GM18907 (cell line): ENCODE results near the gene RASGRP3.
"Not testable (repeated sequence)": the region's sequence is repeated elsewhere in the genome, so short reads cannot be mapped to it uniquely, and the experiment has no call there.

Experiments used
- ATAC-seq: cut with Tn5 transposase; IDR thresholded peaks from one replicate; pipeline ENCODE4 v1.9.1; 2021; ENCODE audit warnings: mild to moderate bottlenecking, moderate library complexity; ENCODE audit not compliant: unreplicated experiment

RASGRP3 gene

DNA sequence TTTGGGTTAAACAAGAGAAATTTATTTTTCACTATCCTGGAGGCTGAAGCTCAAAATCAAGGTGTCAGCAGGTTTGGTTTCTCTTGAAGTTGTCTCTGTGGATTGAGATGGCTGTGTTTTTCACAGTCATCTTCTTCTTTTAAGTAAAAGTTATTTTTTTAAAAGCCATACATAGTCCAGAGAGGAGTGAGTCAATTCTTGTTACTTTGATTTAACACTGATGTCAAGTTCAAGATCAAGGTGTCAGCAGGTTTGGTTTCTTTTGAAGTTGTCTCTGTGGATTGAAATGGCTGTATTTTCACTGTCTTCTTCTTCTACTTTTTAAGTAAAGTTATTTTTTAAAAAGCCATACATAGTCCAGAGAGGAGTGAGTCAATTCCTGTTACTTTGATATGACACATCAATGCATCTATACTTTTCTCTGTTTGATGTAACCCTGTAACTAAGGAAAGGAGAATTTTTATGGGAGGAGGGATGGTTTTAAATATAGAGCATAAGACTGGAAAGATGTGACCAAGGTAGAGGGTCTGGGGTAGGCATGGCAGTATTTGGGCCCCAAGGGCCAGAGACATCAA is 22.5 kb upstream of the RASGRP3 start:
- no peak for ATAC-seq

DNA sequence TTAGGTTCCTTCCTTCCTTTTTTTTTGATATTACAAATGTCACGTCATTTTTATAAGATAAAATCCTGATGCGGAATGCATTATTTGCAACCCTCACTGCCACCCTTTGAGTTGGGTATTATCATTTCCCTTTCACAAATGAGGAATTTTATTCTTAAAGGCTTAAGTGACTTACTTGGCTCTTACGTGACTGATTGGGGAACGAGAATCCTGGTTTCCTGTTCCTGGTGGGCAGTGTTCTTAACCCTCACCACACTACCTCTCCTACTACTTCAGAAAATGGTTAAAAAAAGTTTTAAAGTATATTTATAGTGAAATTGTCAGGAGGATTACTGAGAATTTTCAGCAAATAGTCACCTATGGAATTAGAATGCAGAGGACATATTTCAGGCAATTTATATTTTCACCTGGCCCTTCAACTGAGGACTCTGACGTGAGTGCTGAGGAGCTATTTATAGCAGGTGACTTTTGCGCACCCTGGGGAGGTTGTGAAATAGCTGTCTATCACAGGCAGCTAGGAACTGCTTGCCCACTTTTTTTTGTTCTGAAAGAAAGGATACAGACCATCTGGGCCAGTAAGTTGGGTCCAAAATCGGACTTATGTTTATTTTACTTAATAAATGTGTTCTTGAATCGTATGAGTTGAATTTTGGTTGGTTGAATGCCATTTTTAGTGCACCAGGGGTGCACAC is 18.7 kb upstream of the RASGRP3 start:
- ATAC-seq = peak; percentile 94

DNA sequence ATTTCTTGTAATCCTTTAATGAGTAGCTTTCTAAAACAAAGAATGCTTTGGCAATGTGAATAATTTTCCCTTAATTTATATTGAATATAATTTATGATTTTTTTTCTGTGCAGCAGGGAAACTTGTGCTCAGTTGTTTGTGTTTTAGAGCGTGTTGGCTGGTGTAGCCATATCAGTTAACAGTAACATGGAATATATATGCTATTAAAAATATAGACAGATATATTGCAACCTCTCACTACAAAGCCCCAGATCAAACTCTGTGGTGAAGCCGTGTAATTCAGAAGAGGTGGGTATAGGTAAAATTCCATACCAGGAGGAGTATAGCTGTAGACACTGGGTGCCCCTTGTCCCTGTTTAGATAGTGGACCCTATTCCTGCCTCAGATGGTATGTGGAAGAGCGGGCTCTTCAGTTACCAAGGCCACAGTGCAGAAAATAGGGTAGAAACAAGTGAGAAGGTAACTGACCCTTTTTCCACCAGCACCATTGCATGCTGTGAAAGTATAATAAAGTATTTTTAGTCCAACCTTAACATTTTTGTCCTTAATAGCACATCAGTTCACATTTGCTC is 18.1 kb upstream of the RASGRP3 start:
- peak; percentile 27 for ATAC-seq

DNA sequence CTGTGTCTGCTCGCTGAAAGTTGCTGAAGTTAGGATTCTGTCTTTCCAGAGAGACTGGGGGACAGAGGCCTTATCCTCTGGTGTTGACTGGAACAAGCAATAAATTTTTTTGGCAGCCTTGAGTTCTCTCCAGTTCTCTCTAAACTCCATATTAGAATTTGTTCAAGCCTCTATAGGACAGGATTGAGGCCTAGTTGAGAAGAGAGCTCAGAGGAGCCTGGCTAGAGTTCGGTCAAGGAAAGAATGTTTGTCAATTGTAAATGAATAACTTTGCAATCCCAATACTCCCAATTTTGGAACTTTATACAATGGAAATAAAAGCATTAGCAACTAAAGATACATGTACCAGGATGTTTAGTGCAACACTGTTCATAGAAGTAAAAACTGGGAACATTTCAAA is 16.7 kb upstream of the RASGRP3 start:
- ATAC-seq = no peak

DNA sequence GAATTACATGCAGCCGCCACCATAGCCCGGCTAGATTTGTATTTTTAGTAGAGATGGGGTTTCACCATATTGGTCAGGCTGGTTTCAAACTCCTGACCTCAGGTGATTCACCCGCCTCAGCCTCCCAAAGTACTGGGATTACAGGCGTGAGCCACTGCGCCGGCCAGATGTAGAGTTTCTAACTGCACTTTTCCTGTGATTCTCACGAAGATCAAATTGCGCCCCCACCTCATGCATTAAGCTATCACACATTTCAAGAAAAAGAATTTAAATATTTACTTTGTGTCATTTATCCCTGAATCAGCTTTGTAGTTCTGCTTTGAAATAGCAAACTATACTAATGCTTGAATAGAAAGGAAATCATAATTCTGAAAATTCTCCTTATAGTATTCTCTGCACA is 13.9 kb upstream of the RASGRP3 start:
- ATAC-seq = not testable (repeated sequence)

DNA sequence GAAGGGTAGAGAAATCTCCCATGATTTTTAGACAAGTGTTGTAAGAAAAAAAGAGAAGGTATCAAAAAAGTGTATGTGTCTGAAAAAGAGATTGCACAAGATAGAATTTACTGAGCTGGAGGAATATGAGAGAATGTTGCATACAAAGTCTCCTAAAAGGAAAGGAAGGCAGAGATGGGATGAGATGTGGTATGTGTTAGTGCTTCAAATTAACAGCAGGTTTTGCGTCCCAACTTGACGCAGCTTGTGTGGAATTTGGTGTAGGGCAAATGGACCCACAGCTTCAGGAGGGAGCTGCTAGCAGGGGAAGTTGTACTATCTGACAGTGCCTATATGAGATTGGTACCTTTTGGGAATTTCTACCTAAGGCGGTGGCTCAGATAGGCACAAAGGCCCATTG is 9.0 kb upstream of the RASGRP3 start:
- ATAC-seq = no peak

DNA sequence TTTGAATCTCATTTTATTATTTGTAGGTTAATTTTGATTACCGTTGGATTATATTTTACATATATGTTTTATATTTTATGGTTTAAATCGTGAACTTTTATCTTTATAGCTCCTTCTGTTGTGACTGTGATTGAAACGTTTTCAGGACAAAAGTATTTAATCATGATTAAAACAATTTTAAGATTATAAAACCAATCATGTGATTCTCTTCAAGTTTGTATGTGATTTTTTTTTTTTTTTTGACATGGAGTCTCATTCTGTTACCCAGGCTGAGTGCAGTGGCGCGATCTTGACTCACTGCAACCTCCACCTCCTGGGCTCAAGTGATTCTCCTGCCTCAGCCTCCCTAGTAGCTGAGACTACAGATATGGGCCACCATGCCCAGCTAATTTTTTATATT is 7.2 kb upstream of the RASGRP3 start:
- no peak for ATAC-seq

DNA sequence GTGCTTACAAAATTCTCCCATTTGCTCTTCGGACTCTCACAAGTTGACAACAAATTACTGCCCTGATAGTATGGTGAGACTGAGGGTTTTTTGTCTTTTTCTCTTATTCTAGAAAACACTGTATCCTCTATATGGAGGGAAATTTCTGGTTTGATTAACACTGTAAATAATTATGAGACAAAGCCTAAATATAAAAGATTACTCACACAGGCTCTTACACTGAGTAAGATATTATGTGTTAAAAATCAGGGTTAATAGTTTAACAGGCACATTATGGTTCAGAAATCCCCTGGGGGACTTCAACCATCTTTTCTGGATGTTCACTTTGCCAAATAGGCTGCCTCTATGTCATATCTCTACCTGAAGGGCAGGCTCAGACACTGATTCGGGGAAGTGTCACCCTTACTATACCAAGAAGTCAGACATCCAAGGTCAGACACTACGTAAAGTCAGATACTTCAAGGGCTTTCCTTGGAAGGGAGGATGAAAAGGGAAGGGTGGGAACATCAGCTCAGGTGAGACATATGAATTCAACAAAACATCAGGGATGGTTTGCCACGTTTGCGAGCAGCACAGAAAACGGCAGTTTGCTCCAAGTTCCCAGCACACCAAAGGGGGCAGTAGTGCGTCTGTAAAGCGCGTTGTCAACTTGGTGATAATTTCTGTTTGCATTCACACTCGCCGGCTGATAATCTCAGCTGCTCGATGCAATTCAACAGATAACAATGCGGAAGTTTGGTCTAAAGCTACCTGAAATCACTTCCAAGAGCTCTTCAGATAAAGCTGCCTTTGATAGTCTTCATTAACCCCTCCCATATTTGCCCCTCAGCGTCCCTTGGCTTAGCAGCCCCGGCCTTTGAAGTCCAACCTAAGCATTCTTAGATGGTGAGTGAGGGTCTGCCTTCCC is 972 bp upstream of the RASGRP3 start:
- peak; percentile 59 for ATAC-seq

DNA sequence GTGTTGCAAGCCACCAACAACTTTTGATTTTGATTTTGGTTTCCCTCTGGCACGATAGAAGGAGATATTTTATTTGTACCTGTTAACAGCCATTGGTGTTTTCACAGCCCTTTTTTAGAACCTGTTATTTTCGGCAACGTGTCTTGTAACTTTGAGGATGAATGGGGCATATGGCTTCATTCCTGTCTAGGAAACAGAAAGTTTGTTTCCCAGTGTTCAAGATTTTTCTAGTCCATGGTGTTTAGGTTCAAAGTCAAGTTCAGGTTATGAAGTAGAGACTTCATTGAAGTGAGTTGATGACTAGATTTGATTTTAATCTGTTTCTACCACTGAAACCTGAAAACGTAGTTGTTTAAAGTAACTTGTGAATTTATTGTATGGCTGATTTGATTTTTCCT is 343 bp downstream of the RASGRP3 start:
- no peak for ATAC-seq

DNA sequence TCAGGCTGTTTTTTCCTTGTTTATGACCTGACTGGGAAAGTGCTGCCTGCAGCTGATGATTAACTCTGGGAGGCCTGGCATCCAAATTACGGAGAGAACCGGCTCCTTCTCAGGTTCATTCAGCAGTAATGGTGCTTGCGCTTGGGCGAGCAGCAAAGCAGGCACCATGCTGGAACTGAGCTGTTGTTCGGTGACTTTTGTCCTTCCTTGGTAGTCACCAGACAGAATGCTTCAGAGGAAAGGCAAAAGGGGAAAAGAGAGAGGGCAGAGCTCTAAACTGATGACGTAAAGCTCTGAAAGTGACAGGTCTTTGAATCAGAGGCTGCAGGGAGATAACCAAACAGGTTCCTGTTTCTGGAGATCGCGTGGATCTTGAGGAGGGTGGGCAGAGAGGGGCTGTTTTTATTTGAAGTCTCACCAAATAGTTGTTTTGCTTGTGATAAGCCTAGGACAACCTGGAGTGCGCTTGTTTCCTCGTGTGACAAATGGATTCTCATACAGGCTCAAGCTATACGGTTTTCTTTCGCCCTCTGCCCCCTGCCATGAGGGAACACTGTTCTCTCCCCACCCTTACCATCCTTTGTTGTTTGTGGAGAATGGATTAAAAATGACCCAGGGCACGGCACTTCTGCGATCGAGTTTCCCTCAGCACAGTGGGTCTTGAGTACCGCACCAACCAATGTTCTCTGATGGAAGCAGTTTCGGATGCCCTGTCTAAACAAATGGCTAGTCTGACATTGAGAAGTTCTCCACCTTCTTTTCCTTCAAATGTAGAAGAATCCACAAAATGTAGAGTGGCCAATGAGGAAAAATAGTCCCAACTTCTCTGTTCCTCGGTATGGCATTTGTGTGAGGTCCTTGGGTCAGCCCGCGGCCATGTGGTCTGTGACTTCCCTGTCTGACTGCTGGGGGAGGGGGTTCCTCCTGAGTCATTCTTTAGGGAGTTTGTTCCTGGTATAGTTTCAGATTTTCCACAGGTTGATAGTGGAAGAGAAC is 1.3 kb downstream of the RASGRP3 start:
- peak; percentile 24 for ATAC-seq

DNA sequence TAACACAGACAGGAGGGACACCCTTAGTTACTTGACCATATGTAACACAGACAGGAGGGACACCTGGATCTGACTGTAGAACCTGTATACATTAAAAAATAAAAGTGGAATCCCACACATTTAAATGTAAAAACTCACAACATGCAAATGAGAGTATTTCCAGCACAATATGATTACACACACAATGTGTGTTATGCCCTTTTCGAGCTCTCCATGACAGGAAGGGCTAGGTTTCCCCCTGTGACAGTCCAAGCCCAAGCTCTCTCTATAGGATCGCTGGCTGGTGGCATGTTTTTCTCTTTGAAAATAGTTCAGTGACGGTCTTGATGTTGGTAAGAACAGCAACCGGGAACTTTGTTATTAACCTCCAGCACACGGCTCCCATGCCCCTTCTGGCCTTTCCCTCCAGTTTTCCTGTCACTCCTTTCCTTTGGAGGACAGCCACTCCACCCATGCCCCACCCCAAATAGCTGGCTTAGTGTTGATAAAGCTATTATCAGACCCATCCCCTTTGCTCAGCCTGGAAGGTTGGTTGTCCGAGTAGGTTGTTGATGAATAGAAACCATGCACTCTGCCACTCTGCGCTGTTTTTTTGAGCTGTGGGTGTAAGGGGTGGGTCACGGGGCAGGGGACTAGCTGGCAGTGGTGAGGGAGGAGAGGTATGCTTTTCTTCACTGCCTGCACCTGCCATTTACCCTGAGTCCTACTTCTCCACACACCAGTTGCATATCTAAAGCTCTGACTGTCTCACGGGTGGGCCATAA is 2.7 kb downstream of the RASGRP3 start:
- ATAC-seq = no peak

DNA sequence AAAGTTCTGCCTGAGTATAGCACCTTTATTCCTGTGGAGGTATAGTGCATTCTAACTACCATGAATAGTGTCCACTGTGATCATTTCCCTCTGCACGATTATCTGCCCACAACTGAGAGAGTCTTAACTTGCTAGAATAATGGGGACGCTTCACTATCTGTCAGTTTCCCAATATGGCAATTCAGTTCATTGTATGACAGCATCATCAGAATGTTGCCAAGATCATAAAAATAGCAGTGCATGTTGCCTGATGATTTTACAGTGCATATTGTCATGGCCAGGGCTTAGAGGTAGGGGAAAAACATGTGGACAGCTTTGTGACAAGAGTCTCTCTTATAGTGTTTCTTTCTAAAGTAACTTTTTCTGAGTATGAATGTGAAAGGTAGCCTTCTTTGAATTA is 6.1 kb downstream of the RASGRP3 start:
- no peak for ATAC-seq

DNA sequence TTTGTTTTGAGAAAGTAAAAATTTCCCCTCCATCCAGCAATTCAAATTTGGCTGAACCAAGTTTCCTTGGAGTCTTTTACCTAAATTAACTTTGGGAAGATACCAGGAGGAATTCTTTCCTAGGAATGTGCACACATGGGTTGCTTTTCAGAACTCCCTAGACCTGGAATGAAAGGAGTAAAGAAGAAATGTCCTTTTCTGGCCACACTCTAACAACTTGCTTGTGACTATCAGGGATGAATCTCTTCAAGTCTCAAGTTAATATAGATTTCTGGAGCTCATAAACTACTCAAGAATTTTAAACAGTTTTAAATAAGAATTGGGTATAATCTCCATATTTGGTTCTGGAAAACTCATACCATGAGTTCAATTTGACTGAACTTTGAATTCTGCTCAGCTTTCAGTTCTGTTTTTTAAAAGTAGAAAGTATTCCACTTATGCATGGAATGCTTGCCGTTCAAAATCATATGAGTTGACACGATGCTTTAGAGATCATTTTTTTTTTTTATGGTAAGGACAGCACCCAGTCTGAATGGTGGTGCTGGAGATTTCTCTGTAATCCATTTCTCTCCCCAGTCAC is 7.7 kb downstream of the RASGRP3 start:
- ATAC-seq = peak; percentile 36

DNA sequence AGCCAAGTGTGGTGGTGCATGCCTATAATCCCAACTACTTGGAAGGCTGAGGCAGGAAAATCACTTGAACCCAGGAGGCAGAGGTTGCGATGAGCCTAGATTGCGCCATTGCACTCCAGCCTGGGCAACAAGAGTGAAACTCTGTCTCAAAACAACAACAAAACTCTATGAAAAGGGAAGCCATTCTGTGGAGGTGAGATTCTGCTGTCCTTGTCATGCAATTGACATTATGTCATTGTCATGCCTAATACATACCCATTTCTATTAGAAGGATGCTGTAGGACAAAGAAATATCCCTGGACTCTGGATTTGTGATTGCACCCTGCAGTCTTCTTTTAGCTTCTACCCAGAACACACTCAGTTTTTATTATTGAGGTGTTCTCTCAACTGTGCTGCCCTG is 8.6 kb downstream of the RASGRP3 start:
- ATAC-seq = no peak

DNA sequence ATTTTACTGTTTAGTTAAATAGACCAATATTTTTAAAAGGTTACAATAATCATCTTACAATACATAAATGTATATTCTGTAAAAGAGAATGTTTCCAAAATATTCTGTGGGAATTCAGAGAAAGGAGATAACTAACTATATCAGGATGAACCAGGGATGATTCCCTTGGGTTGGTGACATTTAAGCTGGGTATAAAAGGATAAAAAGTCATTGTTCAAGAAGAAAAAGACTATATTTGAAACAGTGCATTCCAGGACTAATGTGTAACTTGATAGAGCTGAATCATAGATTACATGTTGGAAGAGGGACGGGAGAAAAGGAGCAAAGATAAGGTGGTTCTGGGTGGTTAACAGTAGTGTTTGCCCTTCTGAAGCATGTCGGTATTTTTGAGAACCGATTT is 10.1 kb downstream of the RASGRP3 start:
- ATAC-seq = no peak

DNA sequence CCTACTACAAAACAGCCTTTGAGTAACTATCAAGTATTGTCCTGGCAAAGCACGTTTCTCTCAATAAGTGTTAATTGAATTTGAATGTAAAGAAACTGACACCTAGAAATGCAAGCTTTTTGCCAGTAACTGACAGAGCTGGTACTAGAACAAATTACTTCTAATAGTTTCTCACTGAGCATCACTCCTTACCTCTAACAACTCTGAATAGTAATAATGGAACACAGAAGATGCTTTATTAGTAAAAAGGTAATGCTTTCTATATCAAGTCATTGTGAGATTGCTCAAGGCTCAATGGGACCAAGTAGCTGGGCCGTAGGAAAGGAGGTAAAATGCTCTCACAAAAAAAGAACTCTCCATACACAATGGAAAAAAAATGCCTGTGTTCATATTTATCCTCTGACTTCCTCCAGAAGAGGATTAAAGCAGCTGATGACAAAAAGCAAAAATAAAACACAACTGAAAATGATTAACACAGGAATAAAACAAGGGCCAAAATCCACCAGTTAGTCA is 11.8 kb downstream of the RASGRP3 start:
- peak; percentile 40 for ATAC-seq

DNA sequence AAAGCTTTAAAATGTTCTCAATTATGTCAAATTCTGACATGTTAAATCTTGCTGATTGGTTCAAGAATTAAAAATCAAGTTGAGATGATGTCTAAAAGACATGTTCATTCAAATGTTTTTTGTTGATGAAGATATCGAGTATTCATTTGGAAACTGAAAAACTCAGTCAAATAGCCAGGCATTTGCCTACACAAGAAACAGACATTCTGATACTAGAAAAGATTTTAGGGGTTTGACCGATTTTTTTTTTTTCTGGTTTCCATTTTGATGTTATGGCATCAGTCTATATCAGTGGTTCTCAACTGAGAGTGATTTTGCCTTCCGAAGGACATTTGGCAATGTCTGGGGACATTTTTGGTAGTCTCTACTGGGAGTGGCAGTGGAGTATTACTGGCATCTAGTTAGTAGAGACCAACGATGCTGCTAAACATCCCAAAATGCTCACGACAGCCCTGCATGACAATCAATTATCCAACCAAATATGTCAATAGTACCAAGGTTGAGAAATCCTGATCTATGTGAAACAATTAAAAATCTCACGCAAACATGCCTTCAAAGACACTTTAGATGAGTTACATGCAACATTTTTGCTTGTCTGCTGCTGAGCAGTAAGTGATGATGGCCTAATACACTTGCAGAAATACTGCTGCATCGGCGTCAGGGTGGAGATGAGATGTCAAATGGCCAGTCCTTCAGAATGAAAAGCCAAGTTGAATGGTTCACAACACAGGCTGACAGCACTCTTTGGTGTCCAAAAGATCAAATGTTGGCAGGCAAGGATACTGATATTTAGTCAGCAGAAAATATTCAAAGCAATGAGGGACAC is 12.5 kb downstream of the RASGRP3 start:
- ATAC-seq = peak; percentile 49

DNA sequence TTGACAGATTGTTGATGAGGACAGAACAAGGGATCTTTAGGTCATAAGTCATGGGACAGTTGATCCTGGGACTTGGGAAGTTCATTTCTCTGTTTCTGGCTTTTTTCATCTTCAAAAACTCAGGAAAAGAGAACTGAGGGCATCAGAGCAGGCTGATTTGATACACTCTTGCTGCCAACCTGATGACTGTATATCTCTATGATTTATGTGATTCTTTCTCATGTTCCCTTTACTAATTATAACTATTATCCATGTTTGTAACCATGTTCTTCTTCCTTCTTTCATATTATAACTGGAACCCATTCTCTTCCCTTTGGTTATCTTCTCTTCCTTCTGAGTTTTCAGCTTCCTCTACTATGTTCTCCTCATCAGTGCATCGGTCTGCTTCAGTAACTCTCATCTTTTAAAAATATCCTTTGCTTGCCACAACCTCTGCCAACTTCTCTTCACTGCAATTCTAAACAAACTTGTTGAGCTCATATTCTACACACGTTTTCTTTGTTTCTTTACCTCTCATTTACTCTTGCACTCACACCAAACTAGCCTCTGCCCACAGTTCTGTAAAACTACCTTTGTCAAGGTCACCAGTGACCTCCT is 13.5 kb downstream of the RASGRP3 start:
- ATAC-seq = no peak
